GM18498 (cell line): Measurements from ENCODE around the gene VEGFB.

Source experiments
- ATAC-seq: cut with Tn5 transposase; IDR thresholded peaks from one replicate; pipeline ENCODE4 v1.9.1; 2021; ENCODE audit warnings: mild to moderate bottlenecking, moderate library complexity; ENCODE audit not compliant: unreplicated experiment

VEGFB gene

DNA sequence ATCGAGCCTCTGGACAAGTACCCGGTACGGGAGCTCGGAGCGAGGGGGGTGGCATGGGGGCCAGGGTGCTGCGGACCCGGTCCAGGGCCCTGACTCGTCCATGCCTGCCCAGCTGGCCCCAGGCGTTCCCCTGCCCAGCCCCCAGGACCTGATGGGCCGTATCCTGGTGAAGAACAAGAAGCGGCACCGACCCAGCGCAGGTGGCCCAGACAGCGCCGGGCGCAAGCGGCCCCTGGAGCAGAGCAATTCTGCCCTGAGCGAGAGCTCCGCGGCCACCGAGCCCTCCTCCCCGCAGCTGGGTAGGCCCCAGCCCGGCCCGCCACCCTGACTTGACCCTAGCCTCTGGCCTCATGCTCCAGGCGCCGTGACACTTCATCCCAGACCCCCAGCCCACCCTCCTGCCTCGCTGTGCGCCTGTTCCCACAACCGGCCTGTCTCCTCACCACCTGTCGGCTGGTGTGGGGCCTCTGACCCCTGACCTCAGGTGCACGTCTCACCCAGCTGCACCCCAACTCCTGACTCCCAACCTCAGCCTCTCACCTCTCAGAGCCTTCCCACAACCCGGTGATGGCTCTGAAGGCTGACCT, 24.7 kb downstream of the VEGFB start:
- no peak for ATAC-seq

DNA sequence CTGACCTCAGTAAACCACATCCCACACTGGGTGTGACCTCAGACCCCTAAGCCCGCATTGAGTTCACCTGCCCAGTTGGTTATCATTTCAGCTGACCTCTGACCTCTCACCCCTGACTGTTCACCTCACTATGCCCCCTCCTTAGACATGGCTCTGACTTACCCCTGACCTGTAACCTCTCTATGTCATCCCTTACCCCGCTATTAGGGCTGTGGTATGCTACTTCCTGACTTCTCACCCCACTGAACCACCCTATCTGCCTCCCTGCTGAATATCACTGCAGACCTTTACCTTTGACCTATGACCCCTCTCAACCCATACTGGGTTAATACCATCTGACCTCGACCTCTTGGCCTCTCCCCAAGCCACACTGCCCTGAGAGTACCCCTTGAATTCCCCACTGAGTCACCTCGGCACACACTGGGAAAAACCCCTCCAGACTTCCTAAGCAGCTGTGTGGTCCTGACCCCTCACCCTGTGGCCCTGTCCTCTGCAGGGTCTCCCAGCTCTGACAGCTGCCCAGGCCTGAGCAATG, 25.2 kb downstream of the VEGFB start:
- no peak for ATAC-seq

DNA sequence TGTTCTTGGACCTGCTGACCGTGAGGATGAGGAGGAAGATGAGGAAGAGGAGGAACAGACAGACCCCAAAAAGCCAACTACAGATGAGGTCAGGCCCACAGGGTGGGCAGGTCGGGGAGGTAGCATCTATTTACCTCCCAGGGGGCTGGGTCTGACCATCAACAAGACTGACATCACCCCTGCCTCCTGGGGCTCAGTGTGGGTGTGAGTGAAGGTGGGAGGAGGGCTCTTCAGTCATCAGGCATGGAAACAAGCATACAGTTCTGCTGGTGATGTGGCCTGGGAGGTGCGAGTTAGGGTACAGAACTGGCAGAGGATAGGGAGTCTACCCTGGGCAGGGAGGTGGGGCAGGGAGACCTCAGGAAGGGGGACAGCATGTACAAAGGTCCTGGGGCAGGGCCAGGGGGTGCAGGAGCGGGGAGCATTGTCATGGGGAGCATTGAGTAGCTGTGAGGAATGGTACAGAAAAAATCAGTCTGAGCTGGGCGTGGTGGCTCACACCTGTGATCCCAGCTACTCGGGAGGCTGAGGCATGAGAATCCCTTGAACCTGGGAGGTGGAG, 25.8 kb downstream of the VEGFB start:
- no peak for ATAC-seq

DNA sequence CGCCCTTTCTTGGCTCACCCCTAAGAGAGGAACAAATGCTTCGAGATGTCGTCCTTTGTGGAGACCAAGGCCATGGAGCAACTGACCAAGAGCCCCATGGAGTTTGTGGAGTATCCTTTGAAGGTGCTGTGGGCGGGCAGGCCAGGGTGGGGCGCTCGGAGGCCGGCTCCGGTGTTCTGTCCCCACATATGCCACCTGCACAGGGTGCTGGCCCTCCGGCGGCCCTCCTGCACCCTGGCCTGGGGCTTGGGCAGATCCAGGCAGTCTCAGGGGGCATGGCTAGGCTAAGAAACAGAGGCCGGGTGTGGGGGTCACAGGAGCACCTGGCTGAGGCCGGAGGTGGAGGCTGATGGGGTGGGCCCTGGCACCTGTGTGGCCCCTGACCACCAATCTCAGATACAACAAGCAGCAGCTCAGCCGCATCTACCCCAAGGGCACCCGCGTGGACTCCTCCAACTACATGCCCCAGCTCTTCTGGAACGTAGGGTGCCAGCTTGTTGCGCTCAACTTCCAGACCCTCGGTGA, 27.2 kb downstream of the VEGFB start:
- no peak for ATAC-seq

DNA sequence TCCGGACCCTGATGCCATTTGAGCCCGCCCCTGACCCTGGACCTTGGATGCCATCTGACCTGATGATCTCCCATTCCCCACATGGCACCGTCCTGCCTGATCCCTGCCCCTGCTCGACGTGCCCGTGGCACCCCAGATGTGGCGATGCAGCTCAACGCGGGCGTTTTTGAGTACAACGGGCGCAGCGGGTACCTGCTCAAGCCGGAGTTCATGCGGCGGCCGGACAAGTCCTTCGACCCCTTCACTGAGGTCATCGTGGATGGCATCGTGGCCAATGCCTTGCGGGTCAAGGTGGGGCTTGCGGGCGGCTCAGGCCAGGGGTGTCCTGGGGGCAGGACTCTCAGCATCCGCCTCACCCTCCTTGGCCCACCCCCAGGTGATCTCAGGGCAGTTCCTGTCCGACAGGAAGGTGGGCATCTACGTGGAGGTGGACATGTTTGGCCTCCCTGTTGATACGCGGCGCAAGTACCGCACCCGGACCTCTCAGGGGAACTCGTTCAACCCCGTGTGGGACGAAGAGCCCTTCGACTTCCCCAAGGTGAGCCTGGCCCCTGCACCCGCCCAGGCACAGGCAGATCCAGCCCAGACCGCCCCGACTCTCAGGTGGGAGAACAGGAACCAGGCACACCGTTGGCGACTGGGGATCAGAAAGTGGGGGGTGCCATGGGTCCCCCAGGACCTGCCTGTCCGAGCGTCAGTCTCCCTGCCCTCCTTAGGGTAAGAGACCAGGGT, 28.1 kb downstream of the VEGFB start:
- ATAC-seq: no peak

DNA sequence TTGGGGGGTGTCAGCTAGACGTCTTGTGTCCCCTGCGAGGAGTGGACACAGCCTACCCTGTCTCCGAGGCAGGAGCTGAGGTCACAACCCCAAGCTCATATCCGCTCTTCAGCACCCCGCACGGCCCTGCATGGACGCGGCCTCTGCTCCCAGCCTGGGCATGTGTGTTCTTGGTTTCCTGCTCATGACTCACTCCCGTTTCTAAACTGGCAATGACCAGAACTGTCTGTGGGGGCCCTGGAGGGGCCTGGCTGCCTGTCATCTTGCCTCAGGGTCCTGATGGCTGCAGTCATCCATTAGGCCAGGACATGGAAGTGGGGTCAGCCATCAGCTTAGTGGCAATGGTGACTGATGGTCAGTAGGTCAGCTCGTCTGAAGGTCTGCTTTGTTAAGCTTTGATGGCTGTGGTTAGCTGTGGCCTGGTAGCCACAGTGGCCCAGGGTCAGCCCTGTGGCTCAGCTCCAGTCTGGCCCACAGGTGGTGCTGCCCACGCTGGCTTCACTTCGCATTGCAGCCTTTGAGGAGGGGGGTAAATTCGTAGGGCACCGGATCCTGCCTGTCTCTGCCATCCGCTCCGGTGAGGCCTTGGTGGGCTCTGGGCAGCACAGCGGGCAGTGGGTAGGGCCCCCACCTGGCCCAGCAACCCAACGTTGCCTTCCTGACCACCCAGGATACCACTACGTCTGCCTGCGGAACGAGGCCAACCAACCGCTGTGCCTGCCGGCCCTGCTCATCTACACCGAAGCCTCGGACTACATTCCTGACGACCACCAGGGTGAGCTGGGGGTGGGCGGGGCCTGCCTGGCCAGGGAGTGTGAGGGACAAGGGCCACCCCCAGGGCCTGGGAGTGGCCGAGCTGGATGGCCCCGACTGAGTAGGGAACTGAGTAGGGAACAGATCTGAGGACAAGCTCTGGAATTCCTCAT, 28.9 kb downstream of the VEGFB start:
- ATAC-seq: no peak

DNA sequence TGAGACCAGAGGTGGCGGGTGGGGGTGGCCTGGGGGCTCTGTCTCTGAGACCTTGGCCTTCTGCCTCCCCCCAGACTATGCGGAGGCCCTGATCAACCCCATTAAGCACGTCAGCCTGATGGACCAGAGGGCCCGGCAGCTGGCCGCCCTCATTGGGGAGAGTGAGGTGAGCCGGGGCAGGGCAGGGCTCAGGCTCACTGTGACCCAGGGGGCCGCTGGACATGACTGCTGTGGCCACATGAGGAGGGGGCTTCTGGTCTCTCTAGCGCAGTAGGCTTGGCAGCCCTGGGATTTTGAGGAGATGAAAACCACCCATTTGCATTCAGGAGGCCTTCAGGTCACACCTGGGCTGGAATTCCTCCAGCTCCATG, 29.5 kb downstream of the VEGFB start:
- no peak for ATAC-seq

DNA sequence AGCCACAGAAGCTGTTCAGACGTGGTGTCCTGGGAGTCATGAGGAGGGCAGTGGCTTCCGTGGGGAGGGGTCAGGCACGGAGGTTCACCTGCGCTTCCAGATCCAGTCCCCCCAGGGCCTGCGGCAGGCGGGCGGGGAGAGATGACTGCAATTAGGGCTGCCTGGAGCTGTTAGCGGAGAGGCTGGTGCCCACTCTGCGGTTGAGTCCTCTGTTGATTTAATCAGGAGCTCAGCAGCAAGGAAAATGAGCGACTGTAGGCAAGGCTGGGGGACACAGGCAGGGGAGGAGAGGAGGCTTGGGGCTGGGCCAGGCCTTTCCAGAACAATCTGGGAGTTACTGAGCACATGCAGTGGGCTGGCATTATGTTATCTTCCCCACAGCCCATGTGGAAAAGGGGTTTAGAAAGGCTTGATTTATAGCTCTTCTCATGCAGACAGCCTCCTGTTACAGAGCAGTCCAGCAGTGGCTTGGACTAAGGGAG, 30.0 kb downstream of the VEGFB start:
- no peak for ATAC-seq

DNA sequence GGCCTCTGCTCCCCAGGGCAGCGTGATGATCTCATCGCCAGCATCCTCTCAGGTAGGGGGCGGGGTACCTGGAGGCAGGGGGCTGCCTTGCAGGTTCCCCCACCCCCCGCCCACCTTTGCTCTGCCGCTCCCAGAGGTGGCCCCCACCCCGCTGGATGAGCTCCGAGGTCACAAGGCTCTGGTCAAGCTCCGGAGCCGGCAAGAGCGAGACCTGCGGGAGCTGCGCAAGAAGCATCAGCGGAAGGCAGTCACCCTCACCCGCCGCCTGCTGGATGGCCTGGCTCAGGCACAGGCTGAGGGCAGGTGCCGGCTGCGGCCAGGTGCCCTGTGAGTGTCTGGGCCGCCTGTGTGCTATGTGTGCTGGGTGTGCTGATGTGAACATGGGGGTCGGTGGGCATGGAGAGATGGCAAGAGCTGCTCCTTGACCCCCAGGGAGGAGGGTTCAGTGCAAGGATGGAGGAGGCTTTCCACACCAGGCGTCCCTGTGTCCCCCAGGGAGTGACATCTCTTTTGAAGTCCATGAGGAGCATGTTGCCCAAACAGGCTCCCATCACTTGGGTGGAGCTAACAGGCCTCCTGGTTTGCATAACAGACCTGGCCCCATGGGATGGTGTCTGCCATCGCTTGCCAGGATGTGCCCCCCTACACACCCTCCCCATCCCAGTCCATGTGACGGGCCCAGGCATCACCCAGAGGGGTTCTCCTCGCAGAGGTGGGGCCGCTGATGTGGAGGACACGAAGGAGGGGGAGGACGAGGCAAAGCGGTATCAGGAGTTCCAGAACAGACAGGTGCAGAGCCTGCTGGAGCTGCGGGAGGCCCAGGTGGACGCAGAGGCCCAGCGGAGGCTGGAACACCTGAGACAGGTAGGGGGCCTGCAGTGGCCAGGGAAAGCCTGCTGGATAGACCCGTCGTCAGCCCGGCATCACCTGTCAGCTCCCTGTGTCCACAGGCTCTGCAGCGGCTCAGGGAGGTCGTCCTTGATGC, 31.1 kb downstream of the VEGFB start:
- no peak for ATAC-seq

DNA sequence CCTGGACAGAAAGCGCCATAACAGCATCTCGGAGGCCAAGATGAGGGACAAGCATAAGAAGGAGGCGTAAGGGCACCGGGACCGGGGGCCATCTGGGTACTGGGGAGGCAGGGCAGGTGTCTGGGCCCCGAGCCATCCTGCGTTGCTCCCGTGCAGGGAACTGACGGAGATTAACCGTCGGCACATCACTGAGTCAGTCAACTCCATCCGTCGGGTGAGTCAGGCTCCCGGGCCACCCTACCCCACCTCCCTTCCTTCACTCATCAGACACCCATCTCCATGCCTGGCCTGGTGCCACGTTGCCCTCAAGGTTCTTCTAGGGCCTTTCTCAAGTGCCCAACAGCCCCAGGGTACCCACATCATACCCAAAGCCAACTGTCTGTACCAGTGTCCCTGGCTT, 32.0 kb downstream of the VEGFB start:
- no peak for ATAC-seq

DNA sequence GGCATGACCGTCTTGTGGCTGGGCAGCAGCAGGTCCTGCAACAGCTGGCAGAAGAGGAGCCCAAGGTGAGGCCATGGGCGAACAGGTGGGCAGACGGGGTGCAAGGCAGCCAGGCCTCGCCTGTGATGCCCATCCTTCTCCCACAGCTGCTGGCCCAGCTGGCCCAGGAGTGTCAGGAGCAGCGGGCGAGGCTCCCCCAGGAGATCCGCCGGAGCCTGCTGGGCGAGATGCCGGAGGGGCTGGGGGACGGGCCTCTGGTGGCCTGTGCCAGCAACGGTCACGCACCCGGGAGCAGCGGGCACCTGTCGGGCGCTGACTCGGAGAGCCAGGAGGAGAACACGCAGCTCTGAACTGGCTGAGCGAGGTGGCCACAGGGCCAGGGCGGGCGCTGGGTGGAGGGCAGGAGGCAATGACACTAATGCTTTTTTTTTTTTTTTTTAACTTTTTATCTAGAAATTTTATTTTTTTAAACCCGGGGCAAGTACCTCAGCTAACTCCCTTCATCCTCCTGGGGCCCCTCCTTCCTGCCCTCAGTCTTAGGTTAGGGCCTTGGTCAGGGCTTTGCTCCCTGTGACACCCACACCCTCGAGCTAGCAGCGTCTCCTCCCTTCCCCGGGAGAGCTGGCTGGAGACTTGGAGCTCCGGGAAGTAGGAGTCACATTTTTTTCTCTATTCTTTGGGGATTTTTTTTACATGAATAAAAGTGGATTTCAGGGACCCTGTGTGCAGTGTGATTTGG, 33.0 kb downstream of the VEGFB start:
- ATAC-seq: no peak

DNA sequence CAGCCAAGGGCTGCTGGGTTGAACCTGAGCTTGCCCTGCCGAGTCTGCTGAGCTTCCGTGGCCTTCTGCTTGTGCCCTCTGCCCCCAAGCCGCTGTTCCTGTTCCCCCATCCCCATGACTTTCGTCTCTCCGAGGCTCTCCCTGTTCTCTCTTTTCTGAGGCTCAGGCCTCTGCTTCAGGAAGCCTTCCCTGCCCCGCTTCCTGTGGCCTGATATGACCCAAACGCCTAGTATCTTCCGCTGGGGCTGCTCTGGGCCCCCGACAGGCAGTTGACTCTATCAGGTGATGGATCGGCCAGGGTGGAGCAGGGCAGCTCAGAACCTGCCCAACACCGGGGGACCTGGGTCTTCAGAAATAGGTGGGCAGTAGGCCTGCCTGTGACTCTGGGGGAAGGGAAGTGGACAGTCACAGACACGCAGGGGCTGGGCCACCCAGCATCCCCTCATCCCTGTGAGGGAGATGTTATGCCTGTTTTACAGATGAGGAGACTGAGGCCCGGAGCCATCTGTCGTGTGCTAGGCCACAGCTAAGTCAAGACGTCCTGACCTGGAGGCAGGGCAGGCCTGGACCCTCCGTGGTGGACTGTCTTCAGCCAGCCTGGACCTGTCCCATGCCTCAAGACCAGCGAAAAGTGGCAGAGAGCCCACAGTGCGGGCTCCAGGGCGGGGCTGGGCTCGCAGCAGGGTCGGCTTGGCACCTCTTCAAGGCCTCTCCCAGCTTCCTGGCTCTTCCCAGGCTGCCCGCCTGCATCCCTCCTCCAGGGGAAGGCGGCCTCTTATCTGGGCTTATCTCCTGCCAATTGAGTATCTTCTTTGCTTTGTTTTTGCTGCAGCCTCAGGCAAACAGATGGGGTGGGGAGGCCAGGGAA, 33.9 kb downstream of the VEGFB start:
- no peak for ATAC-seq

DNA sequence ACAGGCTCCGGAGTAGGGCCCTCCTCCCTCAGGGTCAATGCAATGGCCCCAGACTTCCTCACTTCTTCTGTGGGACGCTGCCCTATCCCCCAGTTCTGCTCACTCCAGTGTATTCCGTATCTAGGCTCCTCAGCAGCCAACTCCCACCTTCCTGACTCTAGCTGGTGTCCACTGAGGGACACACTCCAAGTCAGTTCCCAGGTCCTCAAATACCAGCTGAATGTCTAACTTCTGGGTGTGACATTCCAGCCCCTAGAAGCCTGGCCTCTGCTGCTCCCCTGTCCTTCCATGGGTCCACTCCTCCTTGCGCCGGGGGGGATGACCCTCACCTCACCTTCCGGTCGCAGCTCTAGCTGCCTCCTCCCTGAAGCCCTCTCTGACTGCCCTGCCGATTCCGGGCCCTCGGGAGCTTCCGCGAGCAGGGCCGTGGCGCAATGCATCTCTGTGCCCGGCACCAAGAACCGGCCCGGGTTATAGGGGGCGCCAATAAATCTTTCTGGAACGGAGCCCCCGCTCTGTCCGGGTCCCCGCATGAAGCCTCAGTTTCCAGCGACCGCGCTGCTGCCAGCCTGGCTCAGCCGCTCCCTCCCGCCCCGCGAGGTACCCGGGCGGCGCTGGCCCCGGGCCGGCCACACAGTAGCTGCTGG, 34.6 kb downstream of the VEGFB start:
- peak; percentile 6 for ATAC-seq

DNA sequence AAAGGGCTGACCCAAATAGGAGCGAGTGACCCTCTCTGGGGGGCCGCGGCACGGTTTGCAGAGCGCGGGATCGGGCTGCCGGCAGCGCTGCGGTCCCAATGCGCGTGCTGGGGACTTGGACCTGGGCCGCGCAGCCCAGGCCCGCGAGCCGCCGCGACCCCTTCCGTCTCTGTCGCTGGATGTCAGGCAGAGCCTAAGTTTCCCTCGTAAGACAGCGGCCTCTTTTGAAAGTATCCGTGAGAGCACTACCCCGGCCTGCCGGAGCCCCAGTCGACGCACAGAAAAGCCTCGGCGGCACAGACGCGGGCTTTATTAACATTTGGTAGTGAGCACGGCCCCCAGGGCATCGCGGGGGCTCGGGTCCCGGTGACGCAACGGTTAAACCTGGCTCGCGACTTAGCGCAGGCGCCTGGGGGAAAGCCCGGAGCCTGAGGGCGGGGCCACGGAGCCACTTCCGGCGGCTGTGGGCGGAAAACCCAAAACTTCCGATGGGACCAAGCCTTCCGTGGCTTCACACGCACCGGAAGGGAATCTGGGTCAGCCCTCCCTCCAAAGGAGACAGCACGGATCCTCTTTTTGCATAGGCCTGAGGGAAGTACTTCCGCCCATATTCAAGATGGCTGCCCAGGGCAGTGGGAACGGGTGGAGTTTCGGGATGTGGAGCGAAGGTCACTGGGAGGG, 35.3 kb downstream of the VEGFB start:
- ATAC-seq: peak; percentile 66

DNA sequence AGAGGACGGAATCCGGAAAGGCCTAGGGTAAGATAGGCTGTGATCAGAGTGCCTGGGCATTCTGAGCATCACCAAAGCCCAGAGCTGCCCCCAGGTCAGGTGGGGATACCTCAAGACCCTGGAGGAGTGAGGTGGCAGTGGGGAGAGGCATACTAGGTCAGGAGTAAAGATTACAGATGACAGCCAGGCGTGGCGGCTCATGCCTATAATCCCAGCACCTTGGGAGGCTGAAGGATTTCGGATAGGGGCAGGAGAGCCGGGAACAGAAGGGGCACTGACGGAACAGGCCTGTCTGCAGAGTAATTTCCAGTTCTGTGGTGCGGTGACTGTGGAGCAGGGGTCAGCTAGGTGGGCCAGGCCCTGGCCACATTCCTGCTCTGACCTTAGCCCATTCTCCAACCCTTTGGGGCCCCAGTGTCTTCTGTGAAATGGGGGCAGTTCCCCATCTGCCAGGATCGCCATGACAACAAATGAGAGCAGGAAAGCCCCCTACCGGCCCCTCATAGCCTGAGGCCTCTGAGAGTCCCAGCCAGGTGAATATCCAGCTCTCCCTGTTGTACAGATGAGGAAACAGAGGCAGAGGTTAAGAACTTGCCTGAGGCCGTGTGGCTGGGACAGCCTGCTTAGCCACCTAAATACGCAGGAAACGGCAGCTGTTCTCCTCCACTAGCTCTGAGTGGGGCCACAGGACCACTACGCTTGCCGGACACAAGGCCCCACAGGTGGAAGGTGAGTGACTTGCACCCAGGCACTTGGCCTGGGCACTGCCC, 40.8 kb downstream of the VEGFB start:
- ATAC-seq: no peak

DNA sequence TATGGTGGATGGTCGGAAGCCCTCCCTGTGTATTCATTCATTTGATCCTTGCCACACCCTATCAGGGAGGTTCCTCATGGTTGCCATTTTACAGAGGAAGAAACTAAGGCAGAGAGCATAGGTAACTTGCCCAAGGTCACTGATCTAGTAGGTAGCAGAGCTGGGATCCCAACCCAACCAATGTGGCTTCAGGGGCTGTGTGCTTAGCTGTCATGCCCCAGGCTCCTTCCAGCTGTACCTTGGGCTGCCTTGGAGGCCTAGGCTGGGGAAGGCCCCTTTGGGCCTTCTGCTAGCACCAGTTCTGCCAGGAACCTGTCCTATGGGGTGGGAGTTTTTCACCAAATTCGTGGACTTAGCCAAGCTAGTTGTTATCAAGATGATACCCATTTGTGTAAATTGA, 41.5 kb downstream of the VEGFB start:
- ATAC-seq: no peak
